ENCODE results near the gene AMD1. TPM values are rescaled to one million over a fixed set of nuclear protein-coding genes. Genes with fewer than 3 reads are reported as not detected.

AMD1 gene
- total and polyA plus RNA-seq, 2 experiments from 2014 or later, result 127 to 243 TPM

- TF ChIP-seq ZNF462 (CRISPR knock-in tag; IDR thresholded peaks at IDR 0.05), result no peak
- TF ChIP-seq EZH2 (IDR thresholded peaks at IDR 0.05; ENCODE audit: low read depth, unreplicated experiment), result no peak
- no peak for TF ChIP-seq JUNB (IDR thresholded peaks at IDR 0.05; ENCODE audit: unreplicated experiment)
- no peak for TF ChIP-seq CTCF (conservative IDR thresholded peaks at IDR 0.05; ENCODE audit: low read depth in 2 of 2)
- no peak for TF ChIP-seq POLR2AphosphoS5 (IDR thresholded peaks at IDR 0.05; ENCODE audit: low read depth)
- no peak for TF ChIP-seq ZNF114 (CRISPR knock-in tag; IDR thresholded peaks at IDR 0.05)
Measured at GRCh38 chr6:110858016-110858415, 16.6 kb upstream of the AMD1 start (continued).

GRCh38 chr6:110858562-110859214, 15.9 kb upstream of the AMD1 start:
- H3K4me1 ChIP-seq (ENCODE audit: insufficient read depth), result no peaks in the 10 kb centered on the region
- H3K27me3 ChIP-seq (ENCODE audit: insufficient read depth), result no peaks in the 10 kb centered on the region
- ATAC-seq (peak; percentile 34; the same call in 2 of the 3 replicates), DNase-seq (ENCODE audit: low spot score) (no peak)
- H2AFZ ChIP-seq, result peak overlapping the region; percentile 76
- Mint-ChIP-seq H3K4me1 (peaks cover 2% of the 10 kb centered on the region; the same call in 1 of the 3 replicates), H3K27ac (peak overlapping the region; percentile 63; the same call in 1 of the 2 replicates), H3K27me3 (ENCODE audit: insufficient read depth, low read depth, poor library complexity) (no peaks in the 10 kb centered on the region), H3K9me3 (no peaks in the 10 kb centered on the region), H3K4me3 (no peak overlapping the region), H3K36me3 (ENCODE audit: low read depth) (no peaks in the 10 kb centered on the region)
- no peaks in the 10 kb centered on the region; the same call in 1 of the 2 replicates for H4K20me1 ChIP-seq (replicated peaks; ENCODE audit: insufficient read depth)
- TF ChIP-seq ZNF331 (CRISPR knock-in tag; IDR thresholded peaks at IDR 0.05; ENCODE audit: low read depth), result no peak
- H3K9me2 ChIP-seq (ENCODE audit: insufficient read depth), result no peaks in the 10 kb centered on the region
- no peak overlapping the region for H3K4me2 ChIP-seq
- no peak overlapping the region for H3K4me3 ChIP-seq
- no peak overlapping the region for H3K27ac ChIP-seq (ENCODE audit: low read depth)
- no peaks in the 10 kb centered on the region for H3K79me2 ChIP-seq (replicated peaks; ENCODE audit: insufficient read depth)
- H3K36me3 ChIP-seq (ENCODE audit: insufficient read depth), result no peaks in the 10 kb centered on the region
- no peaks in the 10 kb centered on the region for H3F3A ChIP-seq (replicated peaks; ENCODE audit: low read depth)

All from GM23338 (cell line).